Glomerular visceral epithelial cell (primary cell): ENCODE results near the gene CRIP1.

Experiments
- DNase-seq: peaks from one replicate; pipeline ENCODE4 v3.0.0-alpha.2; 2016; ENCODE audit errors: extremely low spot score

CRIP1 gene

DNA sequence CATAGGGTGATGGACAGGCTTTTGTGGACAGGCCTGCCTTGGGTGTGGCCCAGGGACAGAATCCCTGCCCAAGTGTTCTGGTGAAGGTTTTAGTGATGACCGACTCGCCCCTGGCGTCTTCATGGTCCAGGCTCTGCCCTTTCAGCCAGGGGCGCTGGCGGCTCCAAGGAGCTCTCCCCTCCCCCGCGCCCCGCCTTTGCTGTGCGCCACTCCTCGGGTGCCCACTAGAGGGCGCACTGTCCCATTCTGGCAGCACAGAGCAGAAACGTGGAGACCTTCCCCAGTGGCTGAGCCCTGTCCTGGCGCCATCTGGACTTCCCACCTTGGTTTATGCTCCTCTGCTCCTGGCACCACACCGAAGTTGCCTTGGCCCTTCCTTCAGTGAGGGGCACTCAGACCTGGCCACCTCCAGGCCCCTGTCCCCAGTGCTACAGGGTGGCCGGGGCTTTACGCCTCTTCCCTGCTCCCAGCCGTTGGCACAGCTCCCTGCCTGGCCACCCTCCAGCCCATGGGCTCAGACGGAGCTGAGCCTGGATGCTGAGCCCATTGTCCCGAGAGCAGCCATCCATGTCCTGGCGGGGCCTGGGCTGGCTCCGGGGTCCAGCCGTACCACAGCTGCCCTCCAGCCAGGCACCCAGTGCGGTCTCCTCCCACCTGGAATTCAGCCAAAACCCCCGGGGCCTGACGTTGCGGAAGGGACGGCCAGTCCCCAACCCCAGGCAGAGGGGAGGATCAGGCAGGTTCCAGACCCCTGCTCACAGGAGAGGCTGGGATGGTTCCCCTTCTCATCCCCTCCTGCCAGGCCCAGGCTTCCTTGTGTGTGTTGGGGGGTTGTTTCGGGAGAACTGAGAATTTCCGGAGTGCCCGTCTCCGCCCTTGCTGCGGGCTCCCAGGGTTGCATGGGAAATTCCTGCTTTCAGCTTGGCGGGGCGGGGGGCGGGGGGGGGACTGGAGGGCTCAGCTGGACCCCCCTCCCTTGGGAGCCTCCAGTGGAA, 5.6 kb upstream of the CRIP1 start:
- peak; percentile 92 for DNase-seq

DNA sequence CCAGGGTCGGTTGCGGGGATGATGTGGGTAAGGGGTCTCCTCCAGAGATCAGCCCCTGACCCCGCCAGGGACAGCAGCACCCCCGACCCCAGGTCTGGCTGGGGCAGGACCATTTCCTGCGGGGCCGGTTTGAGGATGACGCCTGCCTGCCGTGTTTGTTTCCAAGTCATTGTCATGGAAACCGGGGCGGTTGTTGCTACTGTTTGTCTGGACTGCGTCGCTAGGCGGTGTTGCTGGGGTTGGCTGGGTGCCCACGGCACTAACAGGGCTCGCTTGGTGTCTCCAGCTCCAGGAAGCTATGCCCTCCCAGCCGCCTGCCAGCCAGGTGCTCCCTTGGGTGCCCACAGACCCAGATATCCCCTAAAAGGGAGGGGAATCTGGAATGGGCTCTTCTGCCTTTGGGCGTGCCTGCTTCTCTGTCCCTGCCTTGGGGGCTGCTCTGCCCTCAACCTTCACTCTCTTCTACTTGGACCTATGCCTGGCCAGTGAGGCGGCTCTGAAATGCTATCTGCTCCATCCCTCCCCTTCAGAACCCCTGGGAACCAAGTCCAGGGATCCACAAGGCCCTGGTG, 4.7 kb upstream of the CRIP1 start:
- DNase-seq: peak; percentile 100

DNA sequence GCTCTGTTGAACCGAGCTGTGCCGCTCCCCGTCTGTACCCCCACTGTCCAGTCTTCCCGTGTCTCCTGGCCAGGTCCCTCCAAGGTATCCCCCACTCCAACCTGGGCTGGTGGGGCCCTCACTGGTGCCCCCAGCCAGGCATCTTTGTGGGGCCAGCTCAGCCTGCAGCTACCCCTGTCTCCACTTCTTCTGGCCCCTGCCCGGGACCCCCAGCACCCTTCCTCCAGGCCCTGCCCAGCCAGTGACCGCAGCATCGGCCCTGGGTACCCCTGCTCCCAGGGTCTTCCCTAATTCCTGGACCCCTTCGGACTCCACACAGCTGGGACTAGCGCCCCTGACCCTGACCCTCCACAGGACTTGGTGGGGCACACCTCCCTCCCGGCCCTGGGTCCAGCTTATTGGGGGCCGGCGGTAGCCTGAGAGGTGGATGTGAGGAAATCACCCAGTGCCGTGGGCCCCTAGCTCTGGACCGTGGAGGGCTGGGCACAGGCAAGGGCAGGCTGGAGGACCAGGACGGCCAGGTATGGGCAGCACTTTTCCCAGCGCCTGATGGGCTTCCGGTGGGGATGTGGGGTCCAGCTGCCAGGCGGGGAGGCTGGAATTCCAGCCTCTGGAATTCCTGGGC, 4.1 kb upstream of the CRIP1 start:
- no peak for DNase-seq

DNA sequence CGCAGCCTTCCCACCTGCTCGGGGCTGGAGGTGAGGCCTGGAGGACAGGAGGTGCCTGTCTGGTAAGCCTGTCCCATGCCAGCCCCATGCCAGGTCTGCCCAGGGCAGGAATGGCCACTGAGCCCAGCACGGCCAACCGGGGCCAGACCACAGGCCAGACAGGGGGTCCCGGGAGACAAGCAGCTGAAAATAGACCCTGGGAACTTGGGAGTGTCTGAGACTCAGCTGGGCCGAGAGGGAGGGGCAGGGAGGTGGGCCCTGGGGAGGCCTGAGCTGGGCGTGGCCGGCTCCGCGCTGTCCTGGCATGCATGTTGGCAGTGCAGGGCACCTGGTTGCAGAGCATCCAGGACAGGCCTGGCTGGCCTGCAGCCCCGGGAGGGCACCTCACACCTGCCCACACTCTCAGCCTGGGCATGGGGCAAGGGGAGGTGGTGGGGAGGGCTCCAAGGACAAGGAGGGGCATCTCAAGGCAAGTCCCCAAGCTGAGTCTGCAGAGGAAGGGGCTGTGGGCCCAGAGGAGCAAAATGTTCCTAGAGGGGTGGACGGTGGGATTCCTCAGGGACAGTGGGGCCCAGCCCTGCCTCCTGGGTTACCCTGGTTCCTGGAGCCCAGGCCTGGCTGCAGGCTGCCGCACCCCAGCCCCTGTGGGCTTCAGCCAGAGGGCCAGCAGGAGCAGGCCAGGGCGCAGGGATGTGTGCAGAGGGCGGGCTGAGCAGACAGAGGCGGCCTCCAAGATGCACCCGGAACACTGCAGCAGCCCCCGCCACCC, 3.2 kb upstream of the CRIP1 start:
- DNase-seq: no peak

DNA sequence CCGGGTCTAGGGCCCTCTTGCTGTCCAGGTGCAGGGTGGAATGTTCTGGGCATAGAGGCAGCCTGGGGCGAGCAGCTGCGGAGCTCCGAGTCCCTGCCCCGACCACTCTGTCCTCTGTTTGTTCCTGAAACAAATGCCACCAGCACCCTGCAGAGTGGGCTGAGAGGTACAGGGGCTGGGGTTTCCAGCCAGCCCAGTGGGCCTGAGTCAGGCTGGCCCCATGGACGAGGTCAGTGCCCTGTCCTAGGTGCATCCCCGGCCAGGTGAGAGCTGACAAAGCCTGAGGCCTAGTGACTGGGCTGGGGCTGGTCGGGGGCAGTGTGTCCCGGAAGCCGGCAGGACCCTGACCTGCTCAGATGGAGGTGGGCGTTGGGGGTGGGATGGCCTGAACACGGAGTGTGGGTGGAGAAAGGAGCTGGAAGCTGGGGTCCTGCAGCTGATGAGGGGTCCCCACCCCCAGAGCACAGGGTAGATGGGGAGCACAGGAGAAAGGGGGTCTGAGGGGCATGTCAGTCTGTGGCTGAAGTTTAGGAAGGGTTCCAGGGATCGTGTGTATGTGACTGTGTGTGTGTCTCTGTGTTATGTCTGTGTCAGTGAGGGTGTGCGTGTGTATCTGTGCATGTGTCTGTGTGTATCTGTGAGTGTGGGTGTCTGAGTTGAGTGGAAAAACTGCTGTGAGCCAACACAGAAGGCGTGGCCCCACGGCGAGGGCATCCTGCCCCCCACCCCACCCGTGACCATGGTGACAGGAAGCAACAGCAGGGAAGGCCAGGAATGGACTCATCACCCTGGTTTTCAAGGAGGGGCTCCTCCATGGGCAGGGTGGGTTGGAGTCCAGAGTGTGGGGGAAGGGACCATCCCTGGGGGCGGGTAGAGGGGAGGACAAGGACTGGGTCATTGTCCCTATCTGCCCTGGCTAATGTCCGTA, 2.4 kb upstream of the CRIP1 start:
- DNase-seq: peak; percentile 26

DNA sequence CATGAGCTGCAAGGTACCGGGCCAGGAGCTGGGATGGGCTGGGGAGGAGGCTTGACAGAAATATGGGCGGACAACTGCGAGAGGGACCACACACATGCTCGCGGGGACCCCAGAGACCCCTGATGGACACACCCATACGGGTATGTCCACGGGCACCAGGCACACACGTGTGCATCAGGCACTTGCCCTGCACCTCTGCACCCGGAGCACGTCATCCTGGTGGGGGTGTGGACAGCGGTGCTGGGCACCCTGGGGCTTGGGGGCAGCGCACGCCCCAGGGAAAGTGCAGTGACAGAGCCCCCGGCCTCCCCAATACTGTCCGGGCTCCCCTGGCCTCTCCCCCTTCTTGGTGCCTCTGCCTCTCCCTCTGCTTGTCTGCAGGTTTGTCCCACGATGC, 1.7 kb upstream of the CRIP1 start:
- DNase-seq: no peak

DNA sequence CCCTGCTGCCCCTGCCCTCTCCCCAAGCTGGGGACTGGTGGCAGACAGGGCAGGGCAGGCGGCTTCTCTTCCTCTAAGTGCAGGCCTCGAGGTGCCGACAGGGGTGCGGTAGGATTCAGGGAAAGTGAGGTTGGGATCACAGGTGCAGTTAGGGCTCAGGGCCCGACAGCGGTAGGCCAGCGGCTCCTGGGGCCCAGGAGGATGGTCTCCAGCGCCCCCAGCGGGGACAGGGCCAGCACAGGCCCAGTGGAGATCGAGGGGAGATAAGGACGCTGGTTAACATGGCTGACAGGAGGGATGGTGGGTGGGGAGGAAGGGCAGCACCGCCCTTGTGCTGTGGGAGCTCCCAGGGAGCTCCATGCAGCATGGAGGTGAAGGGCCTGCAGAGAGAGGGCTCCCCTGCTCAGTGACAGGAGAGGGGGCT, 935 bp upstream of the CRIP1 start:
- peak; percentile 32 for DNase-seq

DNA sequence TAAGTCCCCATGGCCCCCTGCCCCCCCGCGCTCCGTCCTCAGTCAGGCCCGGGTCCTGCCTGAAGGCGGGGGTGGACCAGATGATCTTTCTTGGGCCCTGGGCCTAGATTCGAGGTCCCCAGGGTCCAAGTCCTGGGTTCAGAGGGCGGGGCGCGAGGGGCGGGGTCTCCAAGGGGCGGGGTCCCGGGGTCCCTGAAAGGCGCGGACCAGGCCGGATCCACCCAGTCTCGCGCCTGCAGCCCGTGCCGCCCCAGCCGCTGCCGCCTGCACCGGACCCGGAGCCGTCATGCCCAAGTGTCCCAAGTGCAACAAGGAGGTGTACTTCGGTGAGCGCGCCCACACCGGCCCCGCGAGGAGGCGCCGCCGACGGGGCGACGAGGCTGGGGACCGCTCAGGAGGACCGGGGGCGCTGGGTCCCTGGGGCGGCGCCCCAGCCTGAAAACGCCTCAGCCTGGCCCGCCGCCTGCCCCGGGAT, 325 bp downstream of the CRIP1 start:
- no peak for DNase-seq

DNA sequence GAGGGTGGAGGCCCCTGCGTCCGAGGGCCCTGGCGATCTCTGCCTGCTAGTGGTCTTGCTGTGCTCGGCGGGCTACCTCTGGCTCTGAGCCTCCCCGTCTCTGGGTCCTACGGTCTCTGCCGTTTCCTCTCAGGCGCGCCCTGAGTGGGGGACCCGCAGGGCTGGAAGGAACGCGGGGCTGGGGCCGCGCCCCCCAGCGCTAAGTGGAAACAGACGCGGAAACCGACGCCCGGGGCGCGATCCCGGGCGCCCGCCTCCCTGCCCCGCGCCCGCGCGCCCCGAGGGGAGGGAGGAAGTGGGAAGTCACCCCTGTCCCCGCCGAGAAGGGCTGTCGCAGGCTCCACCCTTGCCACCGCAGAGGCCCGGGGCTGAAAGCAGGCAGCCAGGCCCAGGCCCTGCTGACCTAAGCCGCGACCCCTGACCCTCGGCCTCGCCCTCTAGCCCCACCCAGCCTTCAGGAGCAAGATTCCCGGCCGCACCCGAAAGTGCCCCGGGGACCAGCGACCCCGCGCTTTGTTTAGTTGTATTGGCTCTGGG, 831 bp downstream of the CRIP1 start:
- DNase-seq: no peak

DNA sequence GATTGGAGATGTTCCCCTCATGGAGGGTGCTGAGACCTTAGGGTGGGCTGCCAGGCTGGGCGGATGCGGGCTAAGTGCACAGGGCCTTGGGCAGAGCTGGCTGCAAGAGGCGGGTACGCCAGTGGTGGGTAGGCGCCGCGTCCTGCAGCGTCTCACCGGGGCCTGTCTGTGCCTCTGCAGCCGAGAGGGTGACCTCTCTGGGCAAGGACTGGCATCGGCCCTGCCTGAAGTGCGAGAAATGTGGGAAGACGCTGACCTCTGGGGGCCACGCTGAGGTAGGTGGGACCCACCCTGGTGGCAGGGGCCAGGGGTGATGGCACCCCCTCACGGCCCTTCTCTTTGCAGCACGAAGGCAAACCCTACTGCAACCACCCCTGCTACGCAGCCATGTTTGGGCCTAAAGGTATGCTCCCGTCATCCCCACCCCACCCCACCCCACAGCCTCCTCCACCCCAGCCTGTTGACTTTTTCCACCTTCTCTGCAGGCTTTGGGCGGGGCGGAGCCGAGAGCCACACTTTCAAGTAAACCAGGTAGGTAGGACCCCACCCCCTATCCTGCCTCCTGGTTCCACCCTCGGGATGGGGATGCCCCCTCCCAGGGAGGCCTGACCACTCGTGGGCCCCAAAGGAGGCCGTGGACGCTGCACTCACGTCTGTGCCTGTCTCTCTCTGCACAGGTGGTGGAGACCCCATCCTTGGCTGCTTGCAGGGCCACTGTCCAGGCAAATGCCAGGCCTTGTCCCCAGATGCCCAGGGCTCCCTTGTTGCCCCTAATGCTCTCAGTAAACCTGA, 1.5 kb downstream of the CRIP1 start:
- no peak for DNase-seq

DNA sequence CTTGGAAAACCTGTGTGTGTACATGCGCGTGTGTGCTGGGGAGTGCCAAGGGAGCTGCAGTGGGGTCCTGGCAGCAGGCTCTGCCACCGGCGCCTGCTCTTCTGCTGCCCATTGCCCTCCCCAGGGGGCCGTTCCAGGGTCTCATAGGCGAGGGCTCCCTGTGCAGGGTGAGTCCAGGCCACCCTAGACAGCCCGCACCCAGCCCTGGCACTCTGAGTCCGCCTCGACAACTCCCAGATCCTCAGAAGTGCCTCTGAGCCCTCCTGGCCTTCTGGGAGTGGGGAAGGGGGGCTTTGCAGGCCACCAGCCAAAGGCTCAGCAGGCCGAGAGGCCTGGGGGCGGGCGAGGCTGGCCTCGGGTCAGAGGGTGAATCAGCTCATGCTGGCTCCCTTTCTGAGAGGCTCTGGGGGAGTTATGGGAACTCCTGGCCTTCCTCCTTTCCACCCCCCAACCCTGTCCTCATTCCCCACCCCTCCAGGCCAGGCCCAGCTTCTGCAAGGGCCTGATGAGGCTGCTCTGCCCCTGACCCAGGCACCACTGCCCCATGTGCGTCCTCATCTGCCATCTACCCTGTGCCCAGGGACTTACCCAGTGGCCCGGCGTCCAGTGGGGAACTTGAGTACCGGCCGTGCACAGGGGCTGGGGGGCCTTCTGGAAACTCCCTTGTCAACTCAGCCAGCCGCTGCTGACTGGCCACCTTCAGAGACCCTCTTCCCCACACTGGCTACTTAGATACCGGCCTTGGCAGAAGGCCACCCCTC, 2.3 kb downstream of the CRIP1 start:
- no peak for DNase-seq

DNA sequence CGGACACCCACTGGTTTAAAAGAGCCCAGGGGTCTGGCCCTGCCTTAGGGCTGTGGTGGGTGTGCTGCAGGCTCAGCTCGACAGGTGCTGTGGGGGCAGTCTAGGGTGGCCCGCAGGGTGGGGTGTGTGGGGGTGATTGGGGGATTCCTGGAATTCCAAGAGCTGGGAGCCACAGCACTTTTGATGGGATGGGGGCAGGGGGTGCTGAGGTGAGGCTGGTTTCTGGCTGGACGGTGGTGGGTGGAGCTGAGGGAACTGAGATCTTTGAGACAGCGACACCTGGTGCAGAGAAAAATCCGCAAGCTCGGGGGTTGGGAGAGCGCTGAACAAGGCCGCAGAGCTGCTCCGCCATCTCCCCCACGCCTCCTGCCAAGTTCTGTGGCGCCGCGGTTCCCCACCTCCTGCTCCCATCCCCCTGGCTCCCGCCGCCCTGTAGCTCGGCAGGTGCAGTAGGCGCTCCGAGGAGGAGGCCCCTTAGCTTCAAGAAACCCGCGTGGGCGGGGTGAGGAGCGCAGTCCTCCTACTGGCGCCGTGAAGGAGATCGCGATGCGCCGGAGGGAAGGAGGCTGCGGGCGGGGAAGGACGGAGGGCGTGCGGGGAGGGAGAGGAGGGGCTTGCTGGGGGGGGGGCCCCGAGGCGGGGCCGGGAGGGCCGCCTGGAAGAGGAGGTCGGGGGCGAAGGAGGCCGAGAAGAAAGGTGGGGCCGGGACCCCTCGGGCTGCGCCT, 3.0 kb downstream of the CRIP1 start:
- DNase-seq: peak; percentile 91

DNA sequence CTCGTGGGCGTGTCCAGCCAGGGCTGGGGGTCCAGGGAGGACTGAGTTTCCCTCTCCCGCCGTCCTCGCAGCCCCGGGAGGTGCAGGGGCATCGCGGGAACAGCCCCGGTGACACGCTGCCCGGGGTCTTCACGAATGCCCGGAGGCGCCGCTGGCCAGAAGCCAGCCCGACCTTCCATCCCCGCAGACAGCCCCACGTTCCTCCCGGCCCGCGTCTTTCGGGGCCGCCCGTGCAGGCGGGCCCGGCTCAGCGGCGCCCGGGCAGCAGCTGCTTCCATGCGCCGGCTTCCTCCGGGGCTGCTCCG, 3.5 kb downstream of the CRIP1 start:
- DNase-seq: peak; percentile 24

DNA sequence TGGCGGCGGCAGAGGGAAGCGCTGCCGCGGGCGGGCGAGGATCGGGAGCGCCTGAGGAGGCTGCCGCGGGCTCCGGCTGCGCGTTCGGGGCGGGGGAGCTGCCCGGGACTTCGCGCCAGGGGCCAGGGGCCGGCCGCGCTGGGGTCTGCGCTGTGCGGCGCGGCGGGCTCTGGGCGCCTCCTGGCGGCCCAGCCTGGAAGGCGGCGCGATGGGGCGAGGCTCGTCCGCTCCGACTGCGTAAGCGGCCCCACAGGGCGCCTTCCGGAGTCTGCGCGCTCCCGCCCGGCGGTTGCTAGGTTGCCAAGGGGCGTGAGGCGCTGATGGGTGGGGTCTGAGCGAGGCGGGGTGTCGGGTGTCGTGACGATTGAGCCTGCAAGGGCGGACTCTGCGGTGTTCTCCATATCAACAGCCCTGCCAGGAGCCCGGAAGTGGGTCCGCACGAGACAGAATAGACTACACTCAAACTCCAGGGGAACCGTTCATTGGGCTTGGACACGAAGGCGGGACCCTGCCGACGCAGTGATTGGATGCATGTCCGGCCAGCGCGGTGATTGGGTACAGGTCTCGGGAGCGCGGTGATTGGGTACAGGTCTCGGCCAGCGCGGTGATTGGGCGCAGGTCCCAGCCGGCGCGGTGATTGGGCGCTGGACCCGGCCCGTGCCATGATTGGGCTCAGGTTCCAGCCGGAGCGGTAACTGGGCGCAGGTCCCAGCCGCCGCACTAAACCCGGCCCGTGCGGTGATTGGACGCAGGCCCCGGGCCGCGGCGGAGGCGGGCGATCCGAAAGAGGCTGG, 4.1 kb downstream of the CRIP1 start, which contains the start of gene TEDC1:
TSS of gene TEDC1 (plus strand) at position 675 of the 794 bp plus-strand sequence. CDS start 130 bp downstream, outside the sequence.
- DNase-seq: peak; percentile 100

DNA sequence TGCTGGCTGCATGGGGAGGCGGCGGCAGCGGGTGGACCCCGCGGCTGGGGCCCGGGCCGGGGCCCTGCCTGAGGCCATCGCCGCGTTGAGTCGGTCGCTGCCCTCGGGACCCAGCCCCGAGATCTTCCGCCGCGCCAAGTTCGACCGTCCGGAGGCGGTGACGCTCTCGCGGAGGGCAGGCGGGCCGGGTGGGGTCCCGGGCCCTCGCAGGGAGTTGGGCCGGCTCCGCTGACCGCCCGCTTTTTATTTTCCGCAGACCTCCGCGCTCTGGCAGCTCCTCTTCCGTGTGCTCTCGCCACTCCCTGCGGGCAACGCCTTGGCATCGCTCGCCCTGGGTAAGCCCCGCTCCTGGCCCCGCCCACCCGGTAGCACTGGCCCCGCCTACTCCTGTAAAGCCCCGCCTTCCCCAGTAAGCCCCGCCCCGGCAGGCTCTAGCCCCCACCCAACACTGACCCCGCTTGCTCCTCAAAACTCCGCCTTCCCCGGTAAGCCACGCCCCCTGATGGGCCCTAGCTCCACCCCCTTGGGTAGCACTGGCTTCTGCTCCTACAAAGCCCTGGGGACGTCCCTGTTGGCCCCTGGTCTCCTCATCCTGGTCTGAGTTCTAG, 4.8 kb downstream of the CRIP1 start:
- peak; percentile 81 for DNase-seq

DNA sequence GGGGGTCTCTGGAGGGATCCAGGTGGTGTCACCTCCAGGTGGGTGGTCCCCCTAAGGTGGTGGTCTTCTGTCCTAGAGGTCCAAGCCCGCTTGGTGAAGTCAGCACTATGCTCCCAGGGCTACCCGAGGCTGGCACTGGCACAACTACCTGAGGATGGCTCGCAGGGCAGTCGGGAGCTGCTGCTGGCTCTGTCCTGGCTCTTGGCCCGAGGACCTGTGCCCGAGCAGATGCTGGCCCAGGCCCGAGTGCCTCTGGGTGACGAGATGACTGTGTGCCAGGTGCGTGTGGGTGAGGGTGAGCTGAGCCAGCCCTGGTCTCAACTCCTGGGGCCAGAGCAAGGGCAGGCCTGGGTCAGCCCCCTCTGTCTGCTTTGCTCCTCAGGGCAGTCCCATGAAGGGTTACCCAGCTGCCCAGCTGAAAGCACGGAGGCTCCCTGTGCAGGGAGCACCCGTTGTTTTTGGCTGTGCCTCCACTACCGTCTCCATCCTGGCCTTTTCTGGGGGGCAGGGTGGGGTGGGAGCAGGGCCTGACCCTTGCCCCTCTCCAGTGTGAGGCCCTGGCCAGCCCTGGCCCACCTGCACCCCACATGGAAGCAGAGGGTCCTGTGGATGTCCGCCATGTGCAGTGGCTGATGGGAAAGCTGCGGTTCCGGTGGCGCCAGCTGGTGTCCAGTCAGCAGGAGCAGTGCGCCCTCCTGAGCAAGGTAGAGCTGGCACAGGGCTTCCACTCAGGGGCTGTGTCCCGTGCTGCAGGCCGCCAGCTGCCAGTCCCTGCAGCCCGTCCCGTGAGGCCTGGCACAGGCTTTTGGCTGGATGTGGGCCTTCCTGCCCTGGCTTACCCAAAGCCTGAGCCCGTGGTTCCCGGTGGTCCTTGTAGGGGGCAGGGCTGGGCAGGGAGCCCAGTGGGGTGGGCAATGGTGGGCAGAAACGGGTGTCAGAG, 5.6 kb downstream of the CRIP1 start:
- no peak for DNase-seq
